Measurements from ENCODE around the gene AIRE.

Gene AIRE

DNA sequence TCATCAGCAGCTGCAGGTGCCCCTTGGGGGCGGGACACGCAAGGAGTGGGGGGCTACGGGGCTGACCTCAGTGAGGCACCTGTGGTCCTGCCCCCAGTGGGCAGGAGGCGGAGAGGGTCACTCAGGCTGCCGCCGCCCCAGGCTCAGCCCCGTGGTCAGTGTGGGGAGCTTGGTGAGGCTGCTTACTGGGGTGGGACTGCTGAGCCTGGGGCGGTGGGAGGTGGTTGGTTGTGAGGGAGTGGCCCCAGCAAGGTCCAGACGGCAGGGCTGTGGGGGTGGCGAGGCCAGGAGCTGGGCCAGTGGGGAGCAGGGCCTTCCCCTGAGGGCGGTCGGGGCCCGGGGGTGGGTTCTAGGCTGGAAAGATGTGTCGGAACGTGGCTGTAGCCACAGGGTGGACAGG, 28.5 kb downstream of the AIRE start:
- ChIA-PET POLR2A (no interaction called here), CTCF (interaction anchor here (3.9 kb wide), 1 partner anchor 10 kb away, joined by 16 read pairs; no protein-coding TSS in a partner anchor)
- TF ChIP-seq, protein P1, sequence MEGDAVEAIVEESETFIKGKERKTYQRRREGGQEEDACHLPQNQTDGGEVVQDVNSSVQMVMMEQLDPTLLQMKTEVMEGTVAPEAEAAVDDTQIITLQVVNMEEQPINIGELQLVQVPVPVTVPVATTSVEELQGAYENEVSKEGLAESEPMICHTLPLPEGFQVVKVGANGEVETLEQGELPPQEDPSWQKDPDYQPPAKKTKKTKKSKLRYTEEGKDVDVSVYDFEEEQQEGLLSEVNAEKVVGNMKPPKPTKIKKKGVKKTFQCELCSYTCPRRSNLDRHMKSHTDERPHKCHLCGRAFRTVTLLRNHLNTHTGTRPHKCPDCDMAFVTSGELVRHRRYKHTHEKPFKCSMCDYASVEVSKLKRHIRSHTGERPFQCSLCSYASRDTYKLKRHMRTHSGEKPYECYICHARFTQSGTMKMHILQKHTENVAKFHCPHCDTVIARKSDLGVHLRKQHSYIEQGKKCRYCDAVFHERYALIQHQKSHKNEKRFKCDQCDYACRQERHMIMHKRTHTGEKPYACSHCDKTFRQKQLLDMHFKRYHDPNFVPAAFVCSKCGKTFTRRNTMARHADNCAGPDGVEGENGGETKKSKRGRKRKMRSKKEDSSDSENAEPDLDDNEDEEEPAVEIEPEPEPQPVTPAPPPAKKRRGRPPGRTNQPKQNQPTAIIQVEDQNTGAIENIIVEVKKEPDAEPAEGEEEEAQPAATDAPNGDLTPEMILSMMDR (IDR thresholded peaks at IDR 0.05; ENCODE audit: control extremely low read depth, extremely low read depth, low read depth, missing control alignments): no peak
- no peak for DNase-seq (ENCODE audit: extremely low spot score)

DNA sequence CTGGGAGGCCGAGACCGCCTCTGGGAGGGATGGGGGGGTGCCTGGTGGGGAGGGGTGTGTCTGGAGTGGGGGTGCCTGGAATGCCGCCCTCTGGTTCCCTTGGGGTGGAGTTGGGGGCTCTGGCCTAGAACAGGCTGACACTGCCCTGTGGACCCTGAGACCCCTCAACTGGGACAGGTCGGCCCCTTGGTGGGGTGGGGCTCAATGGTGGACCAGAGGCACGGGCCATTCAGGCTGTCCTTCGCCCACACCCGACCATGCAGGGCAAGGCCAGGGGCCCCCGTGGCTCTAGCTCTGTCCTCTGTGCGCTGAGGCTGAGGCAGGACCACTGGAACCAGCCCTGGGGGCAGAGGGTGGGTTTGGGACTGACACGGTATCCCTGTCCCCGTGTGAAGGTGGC, 28.9 kb downstream of the AIRE start:
- TF ChIP-seq, protein P1 (IDR thresholded peaks at IDR 0.05; ENCODE audit: control extremely low read depth, extremely low read depth, low read depth, missing control alignments): no peak
- ChIA-PET POLR2A (no interaction called here), CTCF (interaction anchor here (1.3 to 3.9 kb wide), 2 partner anchors 10 to 17 kb away, joined by 4 to 16 read pairs; no protein-coding TSS in a partner anchor)
- no peak for DNase-seq (ENCODE audit: extremely low spot score)

DNA sequence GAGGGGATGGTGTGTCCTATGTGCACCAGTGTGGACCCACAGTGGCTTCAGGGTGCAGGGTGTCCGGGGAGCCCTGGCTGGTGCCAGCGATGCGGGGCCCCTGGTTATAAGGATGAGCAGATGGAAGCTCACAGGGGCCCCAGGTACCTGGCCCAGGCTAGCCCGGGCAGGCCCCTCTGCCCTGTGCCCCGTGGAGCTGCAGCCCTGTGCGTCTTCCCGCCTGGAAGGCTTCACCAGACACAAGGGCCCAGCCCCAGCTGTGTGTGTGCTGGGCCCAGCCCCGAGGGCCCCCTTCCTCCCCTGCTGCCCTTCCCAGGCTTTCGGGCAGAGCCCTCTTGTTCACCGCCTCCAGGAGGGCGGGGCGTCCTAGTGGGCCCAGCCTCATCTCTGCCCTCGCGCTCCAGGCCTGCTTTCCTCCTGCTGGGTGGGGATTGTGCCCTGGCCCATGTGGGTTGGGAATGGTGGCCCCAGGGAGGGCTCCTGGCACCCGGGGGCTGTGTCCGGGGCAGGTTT, 30.1 kb downstream of the AIRE start:
- POLR2A ChIA-PET: interaction anchor here (0.6 kb wide), 1 partner anchor 294 kb away, joined by 3 read pairs; no protein-coding TSS in a partner anchor
- DNase-seq (ENCODE audit: extremely low spot score): no peak
- TF ChIP-seq, protein P1 (IDR thresholded peaks at IDR 0.05; ENCODE audit: control extremely low read depth, extremely low read depth, low read depth, missing control alignments): no peak

DNA sequence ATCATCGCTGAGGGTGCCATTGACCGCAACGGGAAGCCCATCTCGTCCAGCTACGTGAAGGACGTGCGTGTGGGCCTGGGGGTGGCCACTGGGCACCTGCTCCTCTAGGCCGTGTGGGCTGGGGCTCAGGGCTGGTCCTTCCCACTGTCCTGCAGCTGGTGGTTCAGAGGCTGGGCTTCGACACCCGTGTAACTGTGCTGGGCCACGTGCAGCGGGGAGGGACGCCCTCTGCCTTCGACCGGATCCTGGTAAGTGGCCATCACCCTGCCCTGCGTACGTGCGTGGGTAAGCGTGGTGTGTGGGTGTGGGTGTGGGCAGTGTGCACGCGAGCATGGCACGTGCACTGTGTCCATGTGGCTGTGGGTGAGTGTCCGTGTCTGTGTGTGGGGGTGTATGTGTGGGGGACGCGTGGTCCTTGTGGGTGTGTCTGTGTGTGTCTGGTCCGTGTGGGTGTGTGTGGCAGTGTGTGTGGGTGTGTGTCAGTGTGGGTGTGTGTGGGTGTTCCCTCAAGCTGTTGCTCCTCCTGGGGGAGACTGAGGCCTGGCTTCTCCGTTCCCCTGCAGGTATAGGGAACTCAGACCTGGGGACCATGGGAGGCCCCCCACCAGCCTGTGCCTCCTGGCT, 30.7 kb downstream of the AIRE start:
- DNase-seq (ENCODE audit: extremely low spot score): no peak
- CTCF ChIA-PET: interaction anchor here (1.2 to 3.9 kb wide), 2 partner anchors 12 to 15 kb away, joined by 3 to 16 read pairs; no protein-coding TSS in a partner anchor
- POLR2A ChIA-PET: no interaction called here
- TF ChIP-seq, protein P1 (IDR thresholded peaks at IDR 0.05; ENCODE audit: control extremely low read depth, extremely low read depth, low read depth, missing control alignments): no peak

More for the DNA sequence above, 30.1 kb downstream of the AIRE start:
- CTCF ChIA-PET: interaction anchor here (1.2 to 3.9 kb wide), 3 partner anchors 12 to 18 kb away, joined by 3 to 16 read pairs (median 4); no protein-coding TSS in a partner anchor

DNA sequence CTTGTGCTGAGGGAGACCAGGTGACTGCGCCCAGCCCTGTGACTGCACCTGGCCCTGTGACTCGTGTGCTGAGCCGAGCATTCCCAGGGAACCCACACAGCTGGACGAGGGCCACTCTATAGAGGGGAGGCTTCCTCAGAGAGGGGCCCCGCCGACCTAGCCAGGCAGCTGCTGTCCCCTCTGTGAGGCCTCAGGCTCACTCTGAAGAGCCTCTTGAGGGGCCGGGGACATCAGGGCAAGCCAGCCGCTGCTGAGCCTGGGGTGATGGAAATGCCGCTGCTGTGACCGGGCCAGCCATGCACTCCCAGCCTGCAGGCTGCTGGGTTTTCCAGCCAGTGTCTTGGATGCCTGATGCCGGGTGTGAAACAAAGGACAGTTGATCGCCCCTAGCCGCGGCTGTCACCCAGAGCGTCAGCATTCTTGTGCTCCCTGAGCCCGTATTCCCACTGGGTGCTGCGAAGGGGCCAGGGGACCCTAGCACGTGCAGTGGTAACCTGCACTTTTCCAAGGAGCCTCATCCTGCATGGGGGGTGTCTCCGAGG, 31.6 kb downstream of the AIRE start:
- ChIA-PET CTCF (interaction anchor here (3.9 kb wide), 1 partner anchor 13 kb away, joined by 16 read pairs; no protein-coding TSS in a partner anchor), POLR2A (no interaction called here)
- TF ChIP-seq, protein P1 (IDR thresholded peaks at IDR 0.05; ENCODE audit: control extremely low read depth, extremely low read depth, low read depth, missing control alignments): no peak
- no peak for DNase-seq (ENCODE audit: extremely low spot score)

DNA sequence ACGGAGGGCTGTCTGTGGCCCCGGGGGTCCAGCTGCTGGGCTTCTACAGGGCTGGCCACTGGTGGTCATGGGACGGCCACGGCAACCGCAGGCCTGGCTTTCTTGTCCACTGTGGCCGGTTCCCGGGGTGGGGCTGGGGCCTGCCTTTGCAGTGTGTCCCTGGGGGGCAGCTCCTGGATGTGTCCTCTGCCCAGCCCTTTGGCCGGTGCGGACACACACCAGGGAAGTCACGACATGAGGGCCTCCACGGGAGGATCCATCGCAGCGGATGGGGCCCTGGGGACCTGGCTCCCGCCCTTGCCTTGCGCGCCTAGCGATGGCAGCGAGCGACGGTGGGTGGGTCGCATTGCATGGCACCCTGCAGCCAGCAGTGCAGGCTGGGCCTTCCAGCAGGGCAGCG, 32.2 kb downstream of the AIRE start:
- DNase-seq (ENCODE audit: extremely low spot score): no peak
- CTCF ChIA-PET: interaction anchor here (3.9 kb wide), 1 partner anchor 14 kb away, joined by 16 read pairs; no protein-coding TSS in a partner anchor
- POLR2A ChIA-PET: no interaction called here

More for the DNA sequence above, 32.2 kb downstream of the AIRE start:
- TF ChIP-seq, protein P1 (IDR thresholded peaks at IDR 0.05; ENCODE audit: control extremely low read depth, extremely low read depth, low read depth, missing control alignments): no peak

Measured in GM10248 (cell line).